Thoracic aorta (tissue), 2 donors: ENCODE data around the gene VPREB1. TPM values are rescaled to one million over a fixed set of nuclear protein-coding genes. Genes with fewer than 3 reads are reported as not detected.
A peak's percentile ranks its signal among the peaks of the same experiment; 100 is the strongest.

Source experiments
- ATAC-seq: fragments of 150-250 bp; one replicate; pipeline ENCODE4 v1.8.0; 2017; ENCODE audit warnings: low read depth; ENCODE audit not compliant: insufficient number of reproducible peaks, low FRiP score
- DNase-seq: peaks from one replicate; pipeline ENCODE4 v3.0.0-alpha.2; 2020; ENCODE audit warnings: low spot score
- H3K27ac ChIP-seq, 2 donors: fragments of 200-600 bp; sonication (generic); 1 replicate in 1 of 2; 2 replicates in 1 of 2; pipeline ENCODE4 v1.5.1; 2016; ENCODE audit warnings: mild to moderate bottlenecking in 2 of 2, moderate library complexity in 2 of 2
- H3K27me3 ChIP-seq: fragments of 200-600 bp; sonication (generic); replicated peaks from 2 replicates; pipeline ENCODE4 v1.6.0; 2016; ENCODE audit warnings: mild to moderate bottlenecking; ENCODE audit not compliant: insufficient read depth
- H3K36me3 ChIP-seq: fragments of 200-600 bp; sonication (generic); one replicate; pipeline ENCODE4 v1.5.1; 2016
- H3K4me1 ChIP-seq, 2 donors: fragments of 200-600 bp; sonication (generic); 1 replicate in 1 of 2; 2 replicates in 1 of 2; pipeline versions ENCODE4 v1.5.1 to v1.6.0; 2016; ENCODE audit warnings: low read depth in 2 of 2, mild to moderate bottlenecking in 1 of 2; ENCODE audit not compliant: control insufficient read depth in 1 of 2
- H3K4me3 ChIP-seq: fragments of 200-600 bp; sonication (generic); 2 replicates; pipeline ENCODE4 v1.5.1; 2016; ENCODE audit warnings: mild to moderate bottlenecking
- H3K9me3 ChIP-seq: fragments of 200-600 bp; sonication (generic); 2 replicates; pipeline ENCODE4 v1.5.1; 2016
- total RNA-seq, 2 donors: library from RNA; depleted of rRNA; stranded (reverse); fragments of >200 nt; gene quantifications; one replicate each; pipeline versions ENCODE4 v1.1.0 to v1.2.3, GENCODE V29; 2016
- TF ChIP-seq, protein P1 (sequence below): fragments of 200-600 bp; sonication (generic); IDR thresholded peaks from one replicate; pipeline ENCODE4 v1.5.1; 2019; ENCODE audit warnings: antibody characterized with exemption

The VPREB1 gene, protein sequence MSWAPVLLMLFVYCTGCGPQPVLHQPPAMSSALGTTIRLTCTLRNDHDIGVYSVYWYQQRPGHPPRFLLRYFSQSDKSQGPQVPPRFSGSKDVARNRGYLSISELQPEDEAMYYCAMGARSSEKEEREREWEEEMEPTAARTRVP
- not detected for total RNA-seq

GRCh38 chr22:22244316-22245250 lies at the start of gene VPREB1:
Gene VPREB1, plus strand, starts transcription at chr22:22244786. Its CDS starts 28 bp downstream, at chr22:22244814.
- ATAC-seq (no peak), DNase-seq (no peak)
- Histone ChIP-seq H3K4me1 (no peaks in the 10 kb centered on the region), H3K27ac (no peak within 1 kb of the TSS), H3K9me3 (no peaks in the 10 kb centered on the region), H3K27me3 (no peaks in the 10 kb centered on the region), H3K4me3 (no peak within 1 kb of the TSS), H3K36me3 (no peaks in the 10 kb centered on the region)
- TF ChIP-seq, protein P1, sequence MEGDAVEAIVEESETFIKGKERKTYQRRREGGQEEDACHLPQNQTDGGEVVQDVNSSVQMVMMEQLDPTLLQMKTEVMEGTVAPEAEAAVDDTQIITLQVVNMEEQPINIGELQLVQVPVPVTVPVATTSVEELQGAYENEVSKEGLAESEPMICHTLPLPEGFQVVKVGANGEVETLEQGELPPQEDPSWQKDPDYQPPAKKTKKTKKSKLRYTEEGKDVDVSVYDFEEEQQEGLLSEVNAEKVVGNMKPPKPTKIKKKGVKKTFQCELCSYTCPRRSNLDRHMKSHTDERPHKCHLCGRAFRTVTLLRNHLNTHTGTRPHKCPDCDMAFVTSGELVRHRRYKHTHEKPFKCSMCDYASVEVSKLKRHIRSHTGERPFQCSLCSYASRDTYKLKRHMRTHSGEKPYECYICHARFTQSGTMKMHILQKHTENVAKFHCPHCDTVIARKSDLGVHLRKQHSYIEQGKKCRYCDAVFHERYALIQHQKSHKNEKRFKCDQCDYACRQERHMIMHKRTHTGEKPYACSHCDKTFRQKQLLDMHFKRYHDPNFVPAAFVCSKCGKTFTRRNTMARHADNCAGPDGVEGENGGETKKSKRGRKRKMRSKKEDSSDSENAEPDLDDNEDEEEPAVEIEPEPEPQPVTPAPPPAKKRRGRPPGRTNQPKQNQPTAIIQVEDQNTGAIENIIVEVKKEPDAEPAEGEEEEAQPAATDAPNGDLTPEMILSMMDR: no peak

DNA sequence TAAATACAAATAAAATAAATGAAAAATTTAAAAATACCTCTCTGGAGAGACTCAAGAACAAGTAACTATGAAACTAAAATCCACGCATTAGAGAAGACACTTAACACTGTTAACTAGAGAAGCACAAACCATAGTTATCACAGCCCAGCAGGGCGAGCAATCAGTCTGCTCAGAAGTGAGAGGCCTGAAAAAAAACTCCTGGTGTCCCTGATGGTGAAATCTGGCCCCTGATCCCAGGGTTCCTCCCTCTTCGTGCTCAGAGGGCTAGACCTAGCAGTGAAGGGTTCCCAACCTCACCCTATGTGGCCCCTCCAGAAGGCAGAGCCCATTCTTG lies 49.7 kb upstream of the VPREB1 start:
- no peaks in the 10 kb centered on the region for H3K27me3 ChIP-seq
- DNase-seq (no peak), ATAC-seq (peak; percentile 50)
- no peaks in the 10 kb centered on the region for H3K4me1 ChIP-seq
- no peaks in the 10 kb centered on the region for H3K36me3 ChIP-seq
- TF ChIP-seq, protein P1: no peak
- H3K4me3 ChIP-seq: no peak overlapping the region
- H3K9me3 ChIP-seq: no peaks in the 10 kb centered on the region
- no peak overlapping the region for H3K27ac ChIP-seq

- no peaks in the 10 kb centered on the region for H3K4me1 ChIP-seq
- H3K36me3 ChIP-seq: no peaks in the 10 kb centered on the region
- no peaks in the 10 kb centered on the region for H3K9me3 ChIP-seq
- H3K27me3 ChIP-seq: no peaks in the 10 kb centered on the region
- TF ChIP-seq, protein P1: peak; percentile 54
- DNase-seq (no peak), ATAC-seq (no peak)
- no peak overlapping the region for H3K27ac ChIP-seq
- no peak overlapping the region for H3K4me3 ChIP-seq
Observed at GRCh38 chr22:22195265-22196017, 49.1 kb upstream of the VPREB1 start.

DNA sequence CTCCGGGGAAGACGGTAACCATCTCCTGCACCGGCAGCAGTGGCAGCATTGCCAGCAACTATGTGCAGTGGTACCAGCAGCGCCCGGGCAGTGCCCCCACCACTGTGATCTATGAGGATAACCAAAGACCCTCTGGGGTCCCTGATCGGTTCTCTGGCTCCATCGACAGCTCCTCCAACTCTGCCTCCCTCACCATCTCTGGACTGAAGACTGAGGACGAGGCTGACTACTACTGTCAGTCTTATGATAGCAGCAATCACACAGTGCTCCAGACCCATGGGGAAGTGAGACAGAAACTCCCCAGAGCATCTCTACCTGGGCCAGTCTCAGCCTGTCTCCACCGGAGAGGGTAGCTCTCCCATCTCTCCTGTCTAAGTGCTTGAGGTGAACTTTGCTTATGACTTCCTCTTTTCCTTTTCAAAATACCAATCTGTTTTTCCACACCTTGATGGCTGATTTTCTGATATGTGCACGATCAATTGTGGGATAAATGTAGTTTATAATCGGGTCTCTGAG lies 48.5 kb upstream of the VPREB1 start:
- DNase-seq (no peak), ATAC-seq (no peak)
- H3K4me3 ChIP-seq: no peak overlapping the region
- H3K9me3 ChIP-seq: no peaks in the 10 kb centered on the region
- no peaks in the 10 kb centered on the region for H3K27me3 ChIP-seq
- TF ChIP-seq, protein P1: no peak
- H3K36me3 ChIP-seq: no peaks in the 10 kb centered on the region
- no peaks in the 10 kb centered on the region for H3K4me1 ChIP-seq
- no peak overlapping the region for H3K27ac ChIP-seq
